KMS-11 (cell line): Measurements from ENCODE around the gene FOXP1.

Source experiments
- H2AFZ ChIP-seq: fragments of 200-600 bp; sonication (generic); 2 replicates; pipeline ENCODE4 v1.6.1; 2016; ENCODE audit warnings: antibody characterized with exemption, mixed run types, low read depth
- H3K27ac ChIP-seq: fragments of 200-600 bp; sonication (generic); 2 replicates; pipeline ENCODE4 v1.6.1; 2016; ENCODE audit warnings: mild to moderate bottlenecking, mixed run types
- H3K27me3 ChIP-seq: fragments of 200-600 bp; sonication (generic); 2 replicates; pipeline ENCODE4 v1.6.1; 2017; ENCODE audit warnings: mild to moderate bottlenecking, low read depth, mixed run types, moderate library complexity; ENCODE audit not compliant: insufficient read depth
- H3K36me3 ChIP-seq: fragments of 200-600 bp; sonication (generic); 2 replicates; pipeline ENCODE4 v1.6.1; 2017; ENCODE audit warnings: mild to moderate bottlenecking, mixed run types; ENCODE audit not compliant: insufficient read depth
- H3K4me1 ChIP-seq: fragments of 200-600 bp; sonication (generic); 2 replicates; pipeline ENCODE4 v1.6.1; 2016; ENCODE audit warnings: mild to moderate bottlenecking, low read depth, mixed run types; ENCODE audit not compliant: poor library complexity, severe bottlenecking
- H3K4me2 ChIP-seq: fragments of 200-600 bp; sonication (generic); 2 replicates; pipeline ENCODE4 v1.7.0; 2016; ENCODE audit warnings: mild to moderate bottlenecking, mixed run types
- H3K4me3 ChIP-seq: fragments of 200-600 bp; sonication (generic); IDR thresholded peaks from 2 replicates; pipeline ENCODE4 v1.6.1; 2017; ENCODE audit warnings: low read depth, low read length, mixed read lengths; ENCODE audit not compliant: insufficient read depth
- H3K79me2 ChIP-seq: fragments of 200-600 bp; sonication (generic); 2 replicates; pipeline ENCODE4 v1.6.1; 2016; ENCODE audit warnings: low read depth, mixed run types; ENCODE audit not compliant: insufficient read depth
- H3K9ac ChIP-seq: fragments of 200-600 bp; sonication (generic); 2 replicates; pipeline ENCODE4 v1.6.1; 2016; ENCODE audit warnings: mild to moderate bottlenecking, mixed run types
- H4K20me1 ChIP-seq: fragments of 200-600 bp; sonication (generic); 2 replicates; pipeline ENCODE4 v1.6.1; 2016; ENCODE audit warnings: mild to moderate bottlenecking, mixed run types; ENCODE audit not compliant: insufficient read depth
- CTCF ChIP-seq: fragments of 200-600 bp; sonication (generic); conservative IDR thresholded peaks from 2 replicates; pipeline ENCODE4 v1.6.1; 2017; ENCODE audit warnings: low read depth, mild to moderate bottlenecking, antibody characterized with exemption, low read length, moderate library complexity, mixed read lengths

Gene FOXP1

GRCh38 chr3:71271596-71271995 lies 311.9 kb downstream of the FOXP1 start:
- no peak overlapping the region for H2AFZ ChIP-seq
- H3K27ac ChIP-seq: no peak overlapping the region
- H3K27me3 ChIP-seq: no peaks in the 10 kb centered on the region
- no peaks in the 10 kb centered on the region for H4K20me1 ChIP-seq
- H3K9ac ChIP-seq: no peak overlapping the region
- no peak overlapping the region for H3K4me3 ChIP-seq
- H3K4me2 ChIP-seq: no peak overlapping the region
- TF ChIP-seq CTCF: no peak
- no peaks in the 10 kb centered on the region for H3K4me1 ChIP-seq
- no peaks in the 10 kb centered on the region for H3K79me2 ChIP-seq
- no peaks in the 10 kb centered on the region for H3K36me3 ChIP-seq

- no peaks in the 10 kb centered on the region for H3K36me3 ChIP-seq
- H3K4me3 ChIP-seq: no peak overlapping the region
- TF ChIP-seq CTCF: no peak
- H3K79me2 ChIP-seq: no peaks in the 10 kb centered on the region
- H3K27ac ChIP-seq: no peak overlapping the region
- no peak overlapping the region for H3K4me2 ChIP-seq
- H3K4me1 ChIP-seq: no peaks in the 10 kb centered on the region
- no peaks in the 10 kb centered on the region for H3K27me3 ChIP-seq
- no peak overlapping the region for H3K9ac ChIP-seq
- no peak overlapping the region for H2AFZ ChIP-seq
- H4K20me1 ChIP-seq: no peaks in the 10 kb centered on the region
Measured at GRCh38 chr3:71269906-71270305, 313.6 kb downstream of the FOXP1 start.

- Histone ChIP-seq H3K4me1 (no peaks in the 10 kb centered on the region), H3K4me3 (no peak overlapping the region), H3K27ac (no peak overlapping the region), H2AFZ (no peak overlapping the region), H3K4me2 (no peak overlapping the region), H3K27me3 (no peaks in the 10 kb centered on the region), H3K9ac (no peak overlapping the region), H3K79me2 (no peaks in the 10 kb centered on the region), H4K20me1 (no peaks in the 10 kb centered on the region), H3K36me3 (no peaks in the 10 kb centered on the region)
- no peak for TF ChIP-seq CTCF
Measured at GRCh38 chr3:71268462-71268999, 315.0 kb downstream of the FOXP1 start.

GRCh38 chr3:71266875-71267274 lies 316.7 kb downstream of the FOXP1 start:
- H3K4me2 ChIP-seq: no peak overlapping the region
- no peak overlapping the region for H3K4me3 ChIP-seq
- H3K9ac ChIP-seq: no peak overlapping the region
- TF ChIP-seq CTCF: no peak
- no peaks in the 10 kb centered on the region for H3K79me2 ChIP-seq
- no peaks in the 10 kb centered on the region for H3K27me3 ChIP-seq
- H3K27ac ChIP-seq: no peak overlapping the region
- H3K36me3 ChIP-seq: no peaks in the 10 kb centered on the region
- H3K4me1 ChIP-seq: peaks cover 6% of the 10 kb centered on the region
- H4K20me1 ChIP-seq: no peaks in the 10 kb centered on the region
- H2AFZ ChIP-seq: no peak overlapping the region
